RWPE1 (cell line): ENCODE data around the gene CXCL1.

Experiments used
- CTCF ChIA-PET: fragments of 350-600 bp; sonication (Branson Sonifier 250); formaldehyde crosslinking; extraction: SDS; loops from one replicate; lab custom pipeline; 2021; lab: Yijun Ruan, JAX
- POLR2A ChIA-PET: fragments of 400-600 bp; formaldehyde crosslinking; extraction: SDS; loops from one replicate; lab custom pipeline; 2020; ENCODE audit warnings: antibody characterized with exemption; ENCODE audit not compliant: low non-redundant PET; lab: Yijun Ruan, JAX
- DNase-seq: peaks from one replicate; pipeline ENCODE4 v3.0.0; 2012; ENCODE audit warnings: low spot score
- H3K27ac ChIP-seq: fragments of 450-650 bp; 2 replicates; pipeline ENCODE4 v1.5.1; 2017
- TF ChIP-seq, protein P1 (sequence below): fragments of 450-650 bp; conservative IDR thresholded peaks from 2 replicates; pipeline ENCODE4 v1.5.1; 2017; ENCODE audit warnings: low read depth, mild to moderate bottlenecking

Gene CXCL1

GRCh38 chr4:73864961-73865360 is 4.2 kb upstream of the CXCL1 start:
- ChIA-PET POLR2A (no interaction called here), CTCF (interaction anchor here (0.5 to 1.6 kb wide), 10 partner anchors 23 to 387 kb away, joined by 3 to 4 read pairs (median 3); no protein-coding TSS in a partner anchor)
- TF ChIP-seq, protein P1, sequence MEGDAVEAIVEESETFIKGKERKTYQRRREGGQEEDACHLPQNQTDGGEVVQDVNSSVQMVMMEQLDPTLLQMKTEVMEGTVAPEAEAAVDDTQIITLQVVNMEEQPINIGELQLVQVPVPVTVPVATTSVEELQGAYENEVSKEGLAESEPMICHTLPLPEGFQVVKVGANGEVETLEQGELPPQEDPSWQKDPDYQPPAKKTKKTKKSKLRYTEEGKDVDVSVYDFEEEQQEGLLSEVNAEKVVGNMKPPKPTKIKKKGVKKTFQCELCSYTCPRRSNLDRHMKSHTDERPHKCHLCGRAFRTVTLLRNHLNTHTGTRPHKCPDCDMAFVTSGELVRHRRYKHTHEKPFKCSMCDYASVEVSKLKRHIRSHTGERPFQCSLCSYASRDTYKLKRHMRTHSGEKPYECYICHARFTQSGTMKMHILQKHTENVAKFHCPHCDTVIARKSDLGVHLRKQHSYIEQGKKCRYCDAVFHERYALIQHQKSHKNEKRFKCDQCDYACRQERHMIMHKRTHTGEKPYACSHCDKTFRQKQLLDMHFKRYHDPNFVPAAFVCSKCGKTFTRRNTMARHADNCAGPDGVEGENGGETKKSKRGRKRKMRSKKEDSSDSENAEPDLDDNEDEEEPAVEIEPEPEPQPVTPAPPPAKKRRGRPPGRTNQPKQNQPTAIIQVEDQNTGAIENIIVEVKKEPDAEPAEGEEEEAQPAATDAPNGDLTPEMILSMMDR = no peak
- no peak for DNase-seq
- H3K27ac ChIP-seq = no peak overlapping the region

- CTCF ChIA-PET = interaction anchor here (0.6 to 1.4 kb wide), 3 partner anchors 136 to 388 kb away, joined by 3 to 4 read pairs (median 3); no protein-coding TSS in a partner anchor
These were observed 3.6 kb upstream of the CXCL1 start for GRCh38 chr4:73865431-73866096.

GRCh38 chr4:73866246-73866645 is 2.9 kb upstream of the CXCL1 start:
- TF ChIP-seq, protein P1 = no peak
- ChIA-PET CTCF (interaction anchor here (0.7 kb wide), 1 partner anchor 287 kb away, joined by 3 read pairs; no protein-coding TSS in a partner anchor), POLR2A (no interaction called here)
- no peak overlapping the region for H3K27ac ChIP-seq
- no peak for DNase-seq

More at GRCh38 chr4:73865431-73866096, 3.6 kb upstream of the CXCL1 start:
- TF ChIP-seq, protein P1 = no peak
- no peak for DNase-seq
- POLR2A ChIA-PET = no interaction called here
- no peak overlapping the region for H3K27ac ChIP-seq

GRCh38 chr4:73867783-73868182 is 1.4 kb upstream of the CXCL1 start:
- TF ChIP-seq, protein P1 = no peak
- ChIA-PET CTCF (interaction anchor here (0.6 to 1.4 kb wide), 5 partner anchors 138 to 361 kb away, joined by 3 to 6 read pairs (median 4); no protein-coding TSS in a partner anchor), POLR2A (no interaction called here)
- H3K27ac ChIP-seq = no peak overlapping the region
- peak; percentile 42 for DNase-seq

DNA sequence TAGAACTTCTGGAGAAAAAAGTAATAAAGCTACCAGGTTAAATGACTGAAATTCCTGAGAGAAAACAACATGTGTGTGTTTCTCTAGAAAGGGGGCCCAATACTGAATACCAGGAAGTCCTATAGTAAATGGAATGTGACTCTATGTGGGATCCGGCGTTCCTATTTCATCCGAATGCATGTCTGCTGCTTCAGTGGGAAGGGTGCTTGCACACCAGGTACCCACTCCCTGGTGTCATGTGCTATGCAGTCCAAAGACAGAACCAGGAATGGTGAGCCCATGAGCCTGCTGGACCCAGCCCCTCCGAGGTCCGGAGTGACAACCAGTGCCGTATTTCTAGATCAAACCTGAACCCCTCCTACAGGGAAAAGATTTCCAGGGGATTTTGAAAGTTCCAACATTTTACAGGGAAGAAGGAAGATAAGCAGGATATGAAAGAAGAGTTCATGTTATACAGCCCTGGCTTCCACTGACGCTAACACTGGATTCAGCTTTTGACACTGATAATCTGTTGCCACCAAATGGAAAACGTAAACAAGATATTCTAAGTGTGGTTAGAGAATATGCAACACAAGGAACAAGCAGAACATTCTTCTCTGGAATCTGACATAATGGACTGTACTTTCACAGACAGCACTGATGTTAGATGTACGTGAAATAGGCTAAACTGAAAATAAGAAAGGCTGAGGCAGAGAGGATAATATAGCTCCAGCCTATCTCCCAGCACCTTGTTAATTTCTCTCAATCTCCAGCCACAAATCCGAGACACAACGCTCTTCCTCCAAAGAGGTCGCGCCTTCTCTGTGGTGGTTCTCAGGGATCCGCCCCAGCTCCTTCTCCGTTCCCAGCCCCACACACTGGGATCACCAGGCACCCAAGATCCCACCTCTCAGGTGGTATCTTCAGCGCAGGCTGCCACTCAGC is 725 bp upstream of the CXCL1 start:
- CTCF ChIA-PET = interaction anchor here (0.5 to 1.4 kb wide), 7 partner anchors 139 to 1264 kb away, joined by 3 to 6 read pairs (median 4); partner anchors contain the start of gene CXCL3
- TF ChIP-seq, protein P1 = no peak
- POLR2A ChIA-PET = no interaction called here
- DNase-seq = no peak
- peak overlapping the region; percentile 21; the same call in 1 of the 2 replicates for H3K27ac ChIP-seq

GRCh38 chr4:73870260-73870659 is 1.1 kb downstream of the CXCL1 start:
- TF ChIP-seq, protein P1 = no peak
- ChIA-PET POLR2A (no interaction called here), CTCF (no interaction called here)
- DNase-seq = no peak
- no peak overlapping the region for H3K27ac ChIP-seq
